H1 (cell line): ENCODE data around the gene CFL2. TPM values are rescaled to one million over a fixed set of nuclear protein-coding genes. Genes with fewer than 3 reads are reported as not detected.

ENCODE experiments used
- CTCF ChIA-PET: fragments of 300-600 bp; sonication (Branson Sonifier 250); formaldehyde crosslinking; loops from one replicate; lab custom pipeline; 2021; ENCODE audit not compliant: partially characterized antibody; lab: Charles Lee
- POLR2A ChIA-PET: fragments of 300-600 bp; sonication (Branson Sonifier 250); formaldehyde crosslinking; loops from one replicate; lab custom pipeline; 2021; ENCODE audit warnings: inconsistent platforms; ENCODE audit not compliant: partially characterized antibody; lab: Charles Lee
- DNase-seq, 2 experiments: peaks; one replicate each; pipeline versions ENCODE4 v3.0.0 to v3.0.0-alpha.2; 2010 to 2022; ENCODE audit warnings: low spot score in 2 of 2, low read depth in 1 of 2, mixed read lengths in 1 of 2
- FAIRE-seq: peaks from 2 replicates; lab custom pipeline; 2011; peaks lifted over from hg19 to GRCh38; lab: Jason Lieb, UNC
- H2AFZ ChIP-seq: 2 replicates; pipeline ENCODE4 v1.8.1; 2012; ENCODE audit warnings: low read length, inconsistent platforms
- H2AK5ac ChIP-seq: 2 replicates; pipeline ENCODE4 v1.6.1; 2013; ENCODE audit warnings: low read depth, low read length
- H2BK120ac ChIP-seq: replicated peaks from 2 replicates; pipeline ENCODE3; 2013; ENCODE audit warnings: low read depth, low read length, inconsistent platforms
- H2BK12ac ChIP-seq: 2 replicates; pipeline ENCODE4 v1.6.1; 2013; ENCODE audit warnings: low read depth, low read length
- H2BK15ac ChIP-seq: 2 replicates; pipeline ENCODE4 v1.6.1; 2013; ENCODE audit warnings: low read length
- H2BK20ac ChIP-seq: 2 replicates; pipeline ENCODE4 v1.6.1; 2013; ENCODE audit warnings: low read length
- H2BK5ac ChIP-seq: 2 replicates; pipeline ENCODE4 v1.6.1; 2013; ENCODE audit warnings: low read depth, low read length
- H3K14ac ChIP-seq: 2 replicates; pipeline ENCODE4 v1.6.1; 2013; ENCODE audit warnings: inconsistent platforms; ENCODE audit not compliant: insufficient read length
- H3K18ac ChIP-seq: 2 replicates; pipeline ENCODE4 v1.6.1; 2013; ENCODE audit warnings: low read length; ENCODE audit errors: extremely low read depth
- H3K23ac ChIP-seq: 2 replicates; pipeline ENCODE4 v1.6.1; 2013; ENCODE audit warnings: inconsistent platforms; ENCODE audit not compliant: insufficient read length
- H3K23me2 ChIP-seq: 2 replicates; pipeline ENCODE4 v1.6.1; 2013; ENCODE audit warnings: low read depth, low read length
- H3K27ac ChIP-seq: 2 replicates; pipeline ENCODE4 v1.6.1; 2011; ENCODE audit warnings: low read depth, low read length, inconsistent platforms
- H3K27me3 ChIP-seq, 4 experiments: replicated peaks in 1 of 4; 1 replicate in 1 of 4; 2 replicates in 3 of 4; pipeline versions ENCODE4 v1.6.1 to v1.8.1; 2011 to 2013; ENCODE audit warnings: low read length in 3 of 4, mild to moderate bottlenecking in 3 of 4, inconsistent platforms in 2 of 4, mixed read lengths in 2 of 4, moderate library complexity in 1 of 4; ENCODE audit not compliant: control insufficient read depth in 3 of 4, insufficient read depth in 3 of 4; ENCODE audit errors: extremely low read depth in 1 of 4
- H3K36me3 ChIP-seq, 4 experiments: 2 replicates each; pipeline versions ENCODE4 v1.6.1 to v1.8.1; 2011 to 2013; ENCODE audit warnings: mild to moderate bottlenecking in 4 of 4, low read length in 3 of 4, moderate library complexity in 2 of 4, control low read depth in 1 of 4, inconsistent platforms in 1 of 4; ENCODE audit not compliant: insufficient read depth in 4 of 4, control insufficient read depth in 2 of 4
- H3K4ac ChIP-seq: replicated peaks from 2 replicates; pipeline ENCODE3; 2013; ENCODE audit warnings: low read length, low read depth, mixed read lengths, inconsistent platforms; ENCODE audit not compliant: insufficient read length
- H3K4me1 ChIP-seq, 4 experiments: replicated peaks in 1 of 4; 1 replicate in 1 of 4; 2 replicates in 3 of 4; pipeline versions ENCODE4 v1.6.1 to v1.8.1; 2011 to 2013; ENCODE audit warnings: low read length in 3 of 4, inconsistent platforms in 2 of 4, mixed read lengths in 1 of 4; ENCODE audit not compliant: insufficient read depth in 4 of 4, control insufficient read depth in 3 of 4
- H3K4me2 ChIP-seq, 2 experiments: 2 replicates each; pipeline versions ENCODE4 v1.6.1 to v1.8.1; 2011 to 2013; ENCODE audit warnings: low read depth in 2 of 2, low read length in 2 of 2, control low read depth in 1 of 2, inconsistent platforms in 1 of 2, mild to moderate bottlenecking in 1 of 2; ENCODE audit not compliant: insufficient read depth in 1 of 2
- H3K4me3 ChIP-seq, 4 experiments: fragments of 200-600, 300-600 bp in 1 of 4; sonication (generic), shearing (Covaris generic), sonication (Bioruptor Twin) in 1 of 4; 2 replicates each; pipeline versions ENCODE4 v1.5.1 to v1.8.1; 2011 to 2016; ENCODE audit warnings: low read length in 4 of 4, low read depth in 3 of 4, control low read depth in 2 of 4, inconsistent platforms in 2 of 4, mild to moderate bottlenecking in 2 of 4, mixed read lengths in 1 of 4, moderate library complexity in 1 of 4; ENCODE audit not compliant: insufficient read depth in 2 of 4; ENCODE audit errors: extremely low read depth in 1 of 4
- H3K56ac ChIP-seq: replicated peaks from 2 replicates; pipeline ENCODE3; 2013; ENCODE audit warnings: low read depth, mild to moderate bottlenecking, mixed read lengths, low read length, inconsistent platforms; ENCODE audit not compliant: insufficient read length
- H3K79me1 ChIP-seq: 2 replicates; pipeline ENCODE4 v1.6.1; 2013; ENCODE audit warnings: low read depth, low read length, control low read depth
- H3K79me2 ChIP-seq, 2 experiments: 2 replicates each; pipeline versions ENCODE4 v1.6.1 to v1.8.1; 2012 to 2013; ENCODE audit warnings: low read length in 2 of 2, mild to moderate bottlenecking in 2 of 2, inconsistent platforms in 1 of 2; ENCODE audit not compliant: insufficient read depth in 2 of 2, control insufficient read depth in 1 of 2
- H3K9ac ChIP-seq, 4 experiments: replicated peaks in 1 of 4; 1 replicate in 1 of 4; 2 replicates in 3 of 4; pipeline versions ENCODE4 v1.6.1 to v1.8.1; 2011 to 2013; ENCODE audit warnings: low read depth in 3 of 4, low read length in 3 of 4, control low read depth in 2 of 4, mild to moderate bottlenecking in 2 of 4, moderate library complexity in 2 of 4, inconsistent platforms in 1 of 4; ENCODE audit errors: extremely low read depth in 1 of 4
- H3K9me3 ChIP-seq, 2 experiments: 2 replicates each; pipeline versions ENCODE4 v1.6.1 to v1.8.1; 2012 to 2013; ENCODE audit warnings: mild to moderate bottlenecking in 2 of 2, moderate library complexity in 2 of 2, control low read depth in 1 of 2, inconsistent platforms in 1 of 2, low read depth in 1 of 2, low read length in 1 of 2, mixed read lengths in 1 of 2; ENCODE audit not compliant: insufficient read depth in 2 of 2
- H4K20me1 ChIP-seq, 2 experiments: replicated peaks in 1 of 2; 2 replicates each; pipeline versions ENCODE3 to v1.8.1; 2011 to 2013; ENCODE audit warnings: inconsistent platforms in 2 of 2, low read length in 2 of 2, mild to moderate bottlenecking in 1 of 2; ENCODE audit not compliant: insufficient read depth in 2 of 2, control insufficient read depth in 1 of 2
- H4K5ac ChIP-seq: 2 replicates; pipeline ENCODE4 v1.6.1; 2013; ENCODE audit warnings: low read length, low read depth, mixed read lengths, inconsistent platforms; ENCODE audit not compliant: insufficient read length
- H4K8ac ChIP-seq: 2 replicates; pipeline ENCODE4 v1.8.0; 2013; ENCODE audit warnings: mild to moderate bottlenecking, moderate library complexity, low read length, inconsistent platforms; ENCODE audit not compliant: insufficient read depth; ENCODE audit errors: extremely low read depth
- H4K91ac ChIP-seq: replicated peaks from 2 replicates; pipeline ENCODE3; 2013; ENCODE audit warnings: low read length, mixed read lengths, inconsistent platforms; ENCODE audit not compliant: insufficient read length
- CBX5 ChIP-seq: fragments of 300-800, 300-1000 bp; sonication (generic); IDR thresholded peaks from 2 replicates; pipeline ENCODE4 v1.7.1; 2016; ENCODE audit warnings: antibody characterized with exemption, low read length, low read depth
- PHF8 ChIP-seq: fragments of 200-600 bp; sonication (generic); conservative IDR thresholded peaks from 2 replicates; pipeline ENCODE4 v1.7.1; 2012; ENCODE audit warnings: low read depth, mild to moderate bottlenecking, inconsistent platforms, low read length, moderate library complexity
- WGBS, 2 experiments: shearing (Covaris generic) in 1 of 2; methylation state at CpG; one replicate each; pipeline versions ENCODE4 v1.1.6 to v1.1.7; 2013 to 2015; ENCODE audit warnings: low lambda C conversion rate in 2 of 2, mixed read lengths in 2 of 2, inconsistent platforms in 1 of 2, low coverage in 1 of 2, missing lambda C conversion rate in 1 of 2; ENCODE audit not compliant: insufficient replicate concordance in 2 of 2, insufficient coverage in 1 of 2, insufficient read length in 1 of 2; ENCODE audit errors: extremely low coverage in 1 of 2, missing lambda C conversion rate in 1 of 2; 5-methylcytosine and 5-hydroxymethylcytosine counted together
- polyA plus RNA-seq, 7 experiments: library from polyadenylated mRNA; depleted of rRNA in 3 of 7; stranded (reverse) in 5 of 7; unstranded in 2 of 7; fragments of >200 nt in 5 of 7; fragments of 200-250 nt in 2 of 7; gene quantifications; 1 replicate in 5 of 7; 2 replicates in 1 of 7; 4 replicates in 1 of 7; pipeline versions ENCODE4 v1.2.1 to v1.2.3, GENCODE V29; 2011 to 2013; ENCODE audit warnings: missing spikeins in 2 of 7, mixed read lengths in 2 of 7
- total RNA-seq: library from RNA; stranded (reverse); fragmentation: NEBNext Ultra II Directional; extraction: Animal tissue kit (Norgen Biotek cat#: 25700); gene quantifications from 2 replicates; pipeline ENCODE4 v1.2.1, GENCODE V29; 2021

Gene CFL2
- total and polyA plus RNA-seq, 2 of the 8 experiments (the other 6 are each of a cell fraction or from before 2014, with no cell fraction given), result 9.7 to 20.5 TPM

GRCh38 chr14:34707722-34708121 lies 6.7 kb downstream of the CFL2 start:
- H2BK12ac ChIP-seq, result no peak overlapping the region
- no peak overlapping the region for H4K5ac ChIP-seq
- ChIA-PET CTCF (interaction anchor here (2.8 kb wide), 1 partner anchor 15 kb away, joined by 11 read pairs; no protein-coding TSS in a partner anchor), POLR2A (interaction anchor here (4.4 kb wide), 1 partner anchor 14 kb away, joined by 18 read pairs; no protein-coding TSS in a partner anchor)
- FAIRE-seq (no peak), DNase-seq (no peak)
- no peaks in the 10 kb centered on the region for H4K20me1 ChIP-seq
- TF ChIP-seq CBX5 (no peak), PHF8 (no peak)
- H3K14ac ChIP-seq, result no peak overlapping the region
- H2AFZ ChIP-seq, result no peak overlapping the region
- H3K4me1 ChIP-seq, result no peaks in the 10 kb centered on the region
- H2BK5ac ChIP-seq, result no peak overlapping the region
- WGBS, 2 experiments, result 93% methylated on average over 3 of the region's 3 CpGs; no CpG with 5 or more reads in 1 of the 2 experiments
- no peak overlapping the region for H2BK15ac ChIP-seq
- H3K79me2 ChIP-seq, result no peaks in the 10 kb centered on the region
- H3K56ac ChIP-seq, result no peak overlapping the region
- H4K8ac ChIP-seq, result no peak overlapping the region
- no peak overlapping the region for H3K9ac ChIP-seq
- no peak overlapping the region for H4K91ac ChIP-seq
- H2BK20ac ChIP-seq, result no peak overlapping the region
- no peak overlapping the region for H3K4me3 ChIP-seq
- no peak overlapping the region for H3K4ac ChIP-seq
- H3K18ac ChIP-seq, result no peak overlapping the region
- no peak overlapping the region for H3K4me2 ChIP-seq
- peaks cover 0 to 14% (median 2%) of the 10 kb centered on the region in 4 experiments; a peak in 2 of 8 replicates for H3K36me3 ChIP-seq
- no peak overlapping the region for H2BK120ac ChIP-seq
- no peak overlapping the region for H2AK5ac ChIP-seq
- H3K9me3 ChIP-seq, result no peaks in the 10 kb centered on the region
- no peaks in the 10 kb centered on the region for H3K79me1 ChIP-seq
- H3K27me3 ChIP-seq, result no peaks in the 10 kb centered on the region
- no peaks in the 10 kb centered on the region for H3K23me2 ChIP-seq
- H3K23ac ChIP-seq, result no peak overlapping the region
- H3K27ac ChIP-seq, result no peak overlapping the region
